Glomerular endothelial cell (primary cell): ENCODE measurements around the gene SIRT3. TPM values are rescaled to one million over a fixed set of nuclear protein-coding genes. Genes with fewer than 3 reads are reported as not detected.
"Not testable (repeated sequence)": the region's sequence is repeated elsewhere in the genome, so short reads cannot be mapped to it uniquely, and the experiment has no call there.

Experiments
- DNase-seq: peaks from one replicate; pipeline ENCODE4 v3.0.0-alpha.2; 2011; ENCODE audit warnings: low read depth, low spot score; ENCODE audit errors: extremely low read depth
- total RNA-seq: library from RNA; depleted of rRNA; stranded (reverse); fragments of >200 nt; gene quantifications from 2 replicates; pipeline ENCODE4 v1.2.3, GENCODE V29; 2015

Gene SIRT3
- total RNA-seq, 1 donor from 2014 or later, result 15.3 TPM

GRCh38 chr11:244376-244775 is 8.2 kb upstream of the SIRT3 start:
- no peak for DNase-seq

- no peak for DNase-seq
Observed at GRCh38 chr11:241634-242033, 5.5 kb upstream of the SIRT3 start.

- no peak for DNase-seq
Observed at GRCh38 chr11:240315-240714, 4.2 kb upstream of the SIRT3 start.

- not testable (repeated sequence) for DNase-seq
Observed at GRCh38 chr11:238346-238745, 2.2 kb upstream of the SIRT3 start.

GRCh38 chr11:236774-237767 is 929 bp upstream of the SIRT3 start, which contains the start of gene PSMD13:
Gene PSMD13 (plus strand): TSS chr11:236976. CDS start chr11:237050, 74 bp downstream.
- DNase-seq, result peak; percentile 33

GRCh38 chr11:235609-235996 is 539 bp downstream of the SIRT3 start:
- no peak for DNase-seq

- no peak for DNase-seq
Observed at GRCh38 chr11:235180-235579, 962 bp downstream of the SIRT3 start.

GRCh38 chr11:232783-233565 is 3.2 kb downstream of the SIRT3 start:
- DNase-seq, result no peak

- no peak for DNase-seq
Observed at GRCh38 chr11:230431-230830, 5.7 kb downstream of the SIRT3 start.

GRCh38 chr11:227824-228379 is 8.2 kb downstream of the SIRT3 start:
- DNase-seq, result no peak

- no peak for DNase-seq
Observed at GRCh38 chr11:225734-226453, 10.2 kb downstream of the SIRT3 start.

- DNase-seq, result no peak
Observed at GRCh38 chr11:224424-224823, 11.7 kb downstream of the SIRT3 start.

GRCh38 chr11:223884-224283 is 12.3 kb downstream of the SIRT3 start:
- no peak for DNase-seq

GRCh38 chr11:223026-223789 is 12.9 kb downstream of the SIRT3 start:
- no peak for DNase-seq

- DNase-seq, result no peak
Observed at GRCh38 chr11:221998-222789, 13.9 kb downstream of the SIRT3 start.

GRCh38 chr11:221539-221938 is 14.6 kb downstream of the SIRT3 start:
- no peak for DNase-seq

- DNase-seq, result not testable (repeated sequence)
Observed at GRCh38 chr11:220641-221215, 15.4 kb downstream of the SIRT3 start.

- no peak for DNase-seq
Observed at GRCh38 chr11:218815-219593, 17.1 kb downstream of the SIRT3 start.
